ENCODE results near the gene CCNJ.

Gene CCNJ

GRCh38 chr10:96034625-96035024, 8.8 kb upstream of the CCNJ start (continued):
- TF ChIP-seq ZNF398 (tag by site-specific recombination; IDR thresholded peaks at IDR 0.05), result no peak
- TF ChIP-seq ZNF785 (tag by site-specific recombination; IDR thresholded peaks at IDR 0.05), result no peak
- no peak for TF ChIP-seq ZNF146 (tag by site-specific recombination; IDR thresholded peaks at IDR 0.05)
- TF ChIP-seq ZNF768 (tag by site-specific recombination; IDR thresholded peaks at IDR 0.05), result no peak
- TF ChIP-seq ZNF354C (tag by site-specific recombination; IDR thresholded peaks at IDR 0.05; ENCODE audit: borderline replicate concordance, low read depth), result no peak
- TF ChIP-seq ZNF658 (tag by site-specific recombination; IDR thresholded peaks at IDR 0.05), result no peak
- TF ChIP-seq ZNF112 (tag by site-specific recombination; IDR thresholded peaks at IDR 0.05), result no peak
- no peak for TF ChIP-seq ZNF645 (tag by site-specific recombination; IDR thresholded peaks at IDR 0.05)
- TF ChIP-seq ZNF596 (tag by site-specific recombination; IDR thresholded peaks at IDR 0.05), result no peak
- TF ChIP-seq WT1 (tag by site-specific recombination; IDR thresholded peaks at IDR 0.05), result no peak

- ChIA-PET POLR2A (no interaction called here), CTCF (interaction anchor here (1.0 to 1.6 kb wide), 2 partner anchors 21 to 191 kb away, joined by 3 to 7 read pairs; no protein-coding TSS in a partner anchor)
- H3K4me1 ChIP-seq (ENCODE audit: control insufficient read depth, insufficient read depth, low read length), result peaks cover 10% of the 10 kb centered on the region
- H3K9me3 ChIP-seq (ENCODE audit: control insufficient read depth, insufficient read depth, low read depth, low read length), result no peaks in the 10 kb centered on the region
- H3K27ac ChIP-seq (ENCODE audit: extremely low read depth, low read depth, low read length), result no peak overlapping the region
- H3K4me3 ChIP-seq (ENCODE audit: low read depth, low read length), result no peak overlapping the region
- H3K36me3 ChIP-seq (ENCODE audit: control insufficient read depth in 2 of 2, insufficient read depth in 1 of 2, low read length in 2 of 2), result no peaks in the 10 kb centered on the region
- TF ChIP-seq ZNF677 (tag by site-specific recombination; IDR thresholded peaks at IDR 0.05) (no peak), TRIM28 (IDR thresholded peaks at IDR 0.05; ENCODE audit: borderline replicate concordance, low read length) (no peak), YY1 (tag by site-specific recombination; IDR thresholded peaks at IDR 0.05) (no peak), ZIC2 (tag by site-specific recombination; IDR thresholded peaks at IDR 0.05) (peak; percentile 43), ZNF398 (tag by site-specific recombination; IDR thresholded peaks at IDR 0.05) (0 out of 2 replicates have a peak, but pooled peaks have one; percentile 27), ZNF48 (tag by site-specific recombination; IDR thresholded peaks at IDR 0.05) (no peak), PRDM6 (tag by site-specific recombination; IDR thresholded peaks at IDR 0.05) (peak; percentile 43; the same call in 1 of the 2 replicates), SCRT1 (tag by site-specific recombination; IDR thresholded peaks at IDR 0.05; ENCODE audit: borderline replicate concordance) (peak; percentile 93), ZNF658 (tag by site-specific recombination; IDR thresholded peaks at IDR 0.05) (no peak), ZNF202 (tag by site-specific recombination; IDR thresholded peaks at IDR 0.05; ENCODE audit: borderline replicate concordance) (no peak), FEZF1 (tag by site-specific recombination; IDR thresholded peaks at IDR 0.05) (peak; percentile 84), PRDM10 (tag by site-specific recombination; IDR thresholded peaks at IDR 0.05) (no peak), BCL11B (tag by site-specific recombination; IDR thresholded peaks at IDR 0.05; ENCODE audit: low read depth) (no peak), ZNF2 (tag by site-specific recombination; IDR thresholded peaks at IDR 0.05) (no peak), CTCF (tag by site-specific recombination; IDR thresholded peaks at IDR 0.05) (no peak)
These were observed 4.7 kb upstream of the CCNJ start for GRCh38 chr10:96038476-96039387.
